Adrenal gland (tissue), 12 donors: ENCODE results near the gene CIBAR2. TPM values are rescaled to one million over a fixed set of nuclear protein-coding genes. Genes with fewer than 3 reads are reported as not detected.

Source experiments
- DNase-seq, 7 donors: peaks; one replicate each; pipeline ENCODE4 v3.0.0-alpha.2; 2019 to 2020
- H3K27ac ChIP-seq, 5 donors: fragments of 200-600 bp; sonication (generic) in 4 of 5; 1 replicate in 3 of 5; 2 replicates in 2 of 5; pipeline versions ENCODE4 v1.5.1 to v1.8.0; 2016 to 2020; ENCODE audit warnings: mild to moderate bottlenecking in 1 of 5
- H3K27me3 ChIP-seq: fragments of 200-600 bp; 2 replicates; pipeline ENCODE4 v1.8.0; 2021
- H3K36me3 ChIP-seq, 2 donors: fragments of 200-600 bp; replicated peaks in 1 of 2; 1 replicate in 1 of 2; 2 replicates in 1 of 2; pipeline versions ENCODE4 v1.5.1 to v1.8.0; 2018 to 2022
- H3K4me1 ChIP-seq, 2 donors: fragments of 200-600 bp; replicated peaks in 1 of 2; 1 replicate in 1 of 2; 2 replicates in 1 of 2; pipeline versions ENCODE4 v1.5.1 to v1.8.0; 2018 to 2021
- H3K4me3 ChIP-seq, 4 donors: fragments of 200-600 bp; sonication (generic) in 3 of 4; one replicate each; pipeline ENCODE4 v1.5.1; 2016 to 2018
- H3K9me3 ChIP-seq, 3 donors: fragments of 200-600 bp; sonication (generic) in 1 of 3; replicated peaks in 1 of 3; 1 replicate in 2 of 3; 2 replicates in 1 of 3; pipeline versions ENCODE4 v1.5.1 to v1.8.0; 2016 to 2021
- CTCF ChIP-seq, 6 experiments: fragments of 450-650 bp in 4 of 6; fragments of 200-600 bp in 2 of 6; sonication (generic) in 1 of 6; IDR thresholded peaks; 1 replicate in 5 of 6; 2 replicates in 1 of 6; pipeline versions ENCODE4 v1.5.1 to v1.8.0; 2016 to 2021; ENCODE audit warnings: antibody characterized with exemption in 6 of 6, mild to moderate bottlenecking in 2 of 6, moderate library complexity in 1 of 6
- POLR2A ChIP-seq, 2 donors: fragments of 450-650 bp; IDR thresholded peaks; one replicate each; pipeline ENCODE4 v1.6.1; 2017; ENCODE audit warnings: antibody characterized with exemption in 2 of 2, mild to moderate bottlenecking in 2 of 2, moderate library complexity in 1 of 2
- WGBS, 4 donors: extraction: QIAGEN DNeasy Blood & Tissue Kit in 2 of 4; methylation state at CpG; one replicate each; pipeline versions ENCODE4 v1.1.5 to v1.1.7; 2013 to 2017; 5-methylcytosine and 5-hydroxymethylcytosine counted together
- intact Hi-C, 2 donors: fragments of 100-400 bp; cut with DNase I; formaldehyde crosslinking; loops; one replicate each; pipeline versions ENCODE4 v1.14.1 to v1.15.0; 2022 to 2023
- polyA plus RNA-seq, 3 donors: library from polyadenylated mRNA; stranded (reverse); fragments of 200-250 nt in 2 of 3; fragments of 350-450 nt in 1 of 3; fragmentation: Illumina TruSeq in 1 of 3; extraction: RNeasy Lipid Tissue Mini Kit (QIAGEN cat#74804) in 1 of 3; gene quantifications; one replicate each; pipeline ENCODE4 v1.2.3, GENCODE V29; 2013 to 2014
- total RNA-seq, 9 donors: library from RNA; depleted of rRNA in 4 of 9; stranded (reverse); fragments of >200 nt in 4 of 9; fragments of 120-200 nt in 1 of 9; fragmentation: NEBNext Ultra II Directional in 1 of 9; extraction: Animal tissue kit (Norgen Biotek cat#: 25700) in 1 of 9; gene quantifications; one replicate each; pipeline versions ENCODE4 v1.1.0 to v1.2.4, GENCODE V29; 2013 to 2023
- donor health status: healthy with polysubstance abuse.
- donor health status: Bipolar disorder and iron deficiency.
- donor health status: DM: yes; HTN: yes; CAD: no.
- donor health status: DM: no; HTN: no; CAD: no.
- donor health status: DM: no; HTN: no; CAD: no.
- donor health status: DM: yes; HTN: yes; CAD: no.

The CIBAR2 gene
- total and polyA plus RNA-seq, 12 donors, result 0.17 to 2.6 (median 0.73) TPM; not detected in 4

- TF ChIP-seq CTCF (IDR thresholded peaks at IDR 0.05), result no peak
- no peak for TF ChIP-seq POLR2A (IDR thresholded peaks at IDR 0.05)
- 80 to 93% (median 88%) methylated on average over 10 to 13 of the region's 13 CpGs for WGBS, 4 donors
- DNase-seq, result no peak
- Histone ChIP-seq H3K4me3 (no peak overlapping the region), H3K9me3 (no peaks in the 10 kb centered on the region), H3K4me1 (no peaks in the 10 kb centered on the region), H3K27ac (no peak overlapping the region), H3K27me3 (no peaks in the 10 kb centered on the region), H3K36me3 (peaks cover 0 to 50% of the 10 kb centered on the region in 2 donors)
- intact Hi-C loops, result no loop called here
Measured at GRCh38 chr16:85072947-85073346, 39.3 kb downstream of the CIBAR2 start.

- peaks cover 0 to 50% of the 10 kb centered on the region in 2 donors for H3K36me3 ChIP-seq
- intact Hi-C loops, result no loop called here
- H3K4me1 ChIP-seq, result no peaks in the 10 kb centered on the region
- DNase-seq, result no peak
- WGBS, 4 donors, result 82 to 88% (median 85%) methylated on average over 8 of the region's 8 CpGs
- no peak overlapping the region for H3K27ac ChIP-seq
- H3K9me3 ChIP-seq, result no peaks in the 10 kb centered on the region
- H3K4me3 ChIP-seq, result no peak overlapping the region
- no peak for TF ChIP-seq POLR2A (IDR thresholded peaks at IDR 0.05)
- TF ChIP-seq CTCF (IDR thresholded peaks at IDR 0.05), result no peak
- H3K27me3 ChIP-seq, result no peaks in the 10 kb centered on the region
Measured at GRCh38 chr16:85072076-85072860, 40.0 kb downstream of the CIBAR2 start.

DNA sequence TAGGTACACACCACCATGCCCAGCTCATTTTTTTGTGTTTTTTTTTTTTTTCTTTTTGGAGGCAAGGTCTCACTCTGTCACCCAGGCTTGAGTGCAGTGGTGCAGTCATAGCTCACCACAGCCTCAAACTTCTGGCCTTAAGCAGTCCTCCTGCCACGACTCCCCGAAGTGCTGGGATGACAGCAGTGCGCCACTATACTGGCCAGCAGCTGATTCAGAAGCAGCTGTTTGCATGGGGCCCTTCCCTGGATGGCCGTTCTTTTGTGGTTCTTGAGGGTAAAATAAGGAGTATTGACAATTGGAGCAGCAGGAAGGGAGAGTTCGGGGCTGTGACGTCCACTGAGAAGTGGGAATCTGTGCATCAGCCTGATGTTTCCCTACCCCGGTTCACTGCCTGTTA is 43.1 kb downstream of the CIBAR2 start:
- H3K4me3 ChIP-seq, result no peak overlapping the region
- WGBS, 4 donors, result 88 to 93% (median 90%) methylated on average over 7 of the region's 7 CpGs
- H3K4me1 ChIP-seq, result no peaks in the 10 kb centered on the region
- DNase-seq, result no peak
- no peak overlapping the region for H3K27ac ChIP-seq
- H3K9me3 ChIP-seq, result no peaks in the 10 kb centered on the region
- H3K36me3 ChIP-seq, result peaks cover 0 to 42% of the 10 kb centered on the region in 2 donors
- intact Hi-C loops, result no loop called here
- no peak for TF ChIP-seq POLR2A (IDR thresholded peaks at IDR 0.05)
- TF ChIP-seq CTCF (IDR thresholded peaks at IDR 0.05), result no peak
- no peaks in the 10 kb centered on the region for H3K27me3 ChIP-seq

DNA sequence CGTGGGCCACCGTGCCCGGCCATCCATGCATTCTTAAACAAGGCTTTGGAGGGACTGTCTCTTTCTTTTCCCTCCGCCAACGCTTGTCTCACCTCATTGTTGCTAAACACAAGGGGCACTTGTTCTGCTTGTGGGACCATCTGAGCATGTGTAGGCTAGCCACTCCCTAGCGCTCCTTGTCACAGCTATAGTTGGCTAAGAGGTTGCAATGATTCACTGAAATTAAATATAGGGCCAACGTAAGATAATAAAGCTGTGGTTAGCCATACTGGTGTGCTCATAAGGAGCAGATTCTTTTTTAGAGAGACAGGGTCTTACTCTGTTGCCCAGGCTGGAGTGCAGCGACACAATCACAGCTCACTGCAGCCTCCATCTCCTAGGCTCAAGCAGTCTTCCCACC is 43.5 kb downstream of the CIBAR2 start:
- H3K4me3 ChIP-seq, result no peak overlapping the region
- peaks cover 0 to 39% of the 10 kb centered on the region in 2 donors for H3K36me3 ChIP-seq
- 89 to 94% (median 92%) methylated on average over 8 of the region's 8 CpGs for WGBS, 4 donors
- intact Hi-C loops, result no loop called here
- DNase-seq, result no peak
- TF ChIP-seq POLR2A (IDR thresholded peaks at IDR 0.05) (no peak), CTCF (IDR thresholded peaks at IDR 0.05) (no peak)
- no peaks in the 10 kb centered on the region for H3K27me3 ChIP-seq
- H3K27ac ChIP-seq, result no peak overlapping the region
- H3K9me3 ChIP-seq, result no peaks in the 10 kb centered on the region
- peaks cover 0 to under 1% of the 10 kb centered on the region in 2 donors for H3K4me1 ChIP-seq
